Measurements from ENCODE around the gene WWOX.

GRCh38 chr16:78647019-78647418 is 547.6 kb downstream of the WWOX start:
- TF ChIP-seq MXI1 (conservative IDR thresholded peaks at IDR 0.05; ENCODE audit: poor library complexity, severe bottlenecking) = no peak
- no peak for TF ChIP-seq POLR2AphosphoS5 (IDR thresholded peaks at IDR 0.05)

Data from neural cell (in vitro differentiated cells).